GM03348 (cell line): Measurements from ENCODE around the gene RILPL1.
"Not testable (repeated sequence)": the region's sequence is repeated elsewhere in the genome, so short reads cannot be mapped to it uniquely, and the experiment has no call there.

Experiments
- DNase-seq: peaks from one replicate; pipeline ENCODE4 v3.0.0; 2012; ENCODE audit warnings: low spot score

The RILPL1 gene

DNA sequence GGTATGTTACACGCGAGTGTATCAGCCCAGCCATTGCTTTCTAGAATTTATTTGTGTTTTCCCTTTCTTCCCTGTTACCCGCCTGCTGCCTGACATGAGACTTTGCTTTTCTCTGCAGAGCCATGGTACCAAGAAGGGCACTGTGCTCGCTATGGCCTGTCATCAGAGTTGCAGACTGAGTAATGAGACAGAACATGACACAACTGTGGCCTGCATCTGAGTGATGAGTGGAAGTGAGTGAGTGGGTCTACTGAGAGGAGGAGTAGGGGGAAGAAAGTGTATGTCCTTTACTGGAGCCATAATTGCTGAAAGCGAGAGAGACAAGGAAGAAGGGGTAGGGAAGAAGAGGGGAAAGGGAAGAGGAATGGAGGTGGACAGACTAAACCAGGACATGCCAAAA, 2.9 kb downstream of the RILPL1 start:
- DNase-seq = no peak

DNA sequence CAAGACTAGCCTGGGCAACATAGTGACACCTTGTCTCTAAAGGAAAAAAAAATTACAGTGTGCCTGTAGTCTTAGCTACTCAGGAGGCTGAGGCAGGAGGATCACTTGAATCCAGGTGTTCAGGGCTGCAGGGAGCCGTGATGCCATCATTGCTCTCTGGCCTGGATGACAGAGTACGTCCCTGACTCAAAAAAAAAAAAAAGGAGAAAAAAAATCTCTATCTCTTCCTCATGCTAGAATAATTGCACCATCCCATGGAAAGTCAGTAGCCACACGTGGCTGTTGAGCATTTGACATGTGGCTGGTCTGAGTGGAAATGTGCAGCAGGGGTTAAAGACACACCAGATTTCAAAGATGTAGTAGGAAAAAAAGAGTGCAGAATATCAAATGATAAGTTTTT, 3.8 kb downstream of the RILPL1 start:
- DNase-seq = no peak

GRCh38 chr12:123528858-123529257, 4.7 kb downstream of the RILPL1 start:
- no peak for DNase-seq

GRCh38 chr12:123526542-123527080, 6.9 kb downstream of the RILPL1 start:
- DNase-seq = no peak

DNA sequence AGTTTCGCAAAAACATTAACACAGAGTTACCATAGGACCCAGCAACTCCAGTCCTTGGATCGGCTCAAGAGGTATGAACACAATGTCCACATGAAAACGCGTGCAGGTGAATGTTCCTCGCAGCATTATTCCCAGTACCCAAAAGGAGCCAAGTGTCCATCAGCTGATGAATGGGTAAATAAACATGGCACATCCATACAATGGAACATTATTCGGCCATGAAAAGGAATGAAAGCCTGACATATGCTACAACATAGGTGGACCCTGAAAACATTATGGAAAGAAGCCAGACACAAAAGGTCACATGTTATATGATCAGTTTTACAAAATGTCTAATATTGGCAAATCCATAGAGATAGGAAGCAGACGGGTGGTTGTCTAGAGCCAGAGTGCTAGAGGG, 9.1 kb downstream of the RILPL1 start:
- DNase-seq = no peak

DNA sequence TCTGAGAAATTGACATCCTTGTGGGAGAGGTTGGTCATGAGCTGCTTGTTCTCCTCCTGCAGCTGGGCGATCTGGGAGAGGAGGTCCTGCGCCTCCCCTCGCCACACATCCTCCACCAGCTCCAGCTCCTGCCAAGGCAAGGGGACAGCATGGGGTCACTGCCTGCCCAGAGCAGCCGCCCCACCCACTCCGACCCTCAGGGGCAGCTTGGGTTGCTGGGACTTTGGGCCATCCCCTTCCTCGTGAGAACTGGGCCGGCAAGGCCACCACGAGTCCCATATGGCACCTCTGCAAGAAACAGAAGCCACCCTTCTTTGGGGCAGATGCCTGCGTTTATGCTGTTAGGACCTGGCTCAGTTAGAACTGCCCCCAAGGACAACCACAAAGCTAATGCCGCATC, 10.0 kb downstream of the RILPL1 start:
- no peak for DNase-seq

GRCh38 chr12:123522164-123522563, 11.4 kb downstream of the RILPL1 start:
- DNase-seq = no peak

DNA sequence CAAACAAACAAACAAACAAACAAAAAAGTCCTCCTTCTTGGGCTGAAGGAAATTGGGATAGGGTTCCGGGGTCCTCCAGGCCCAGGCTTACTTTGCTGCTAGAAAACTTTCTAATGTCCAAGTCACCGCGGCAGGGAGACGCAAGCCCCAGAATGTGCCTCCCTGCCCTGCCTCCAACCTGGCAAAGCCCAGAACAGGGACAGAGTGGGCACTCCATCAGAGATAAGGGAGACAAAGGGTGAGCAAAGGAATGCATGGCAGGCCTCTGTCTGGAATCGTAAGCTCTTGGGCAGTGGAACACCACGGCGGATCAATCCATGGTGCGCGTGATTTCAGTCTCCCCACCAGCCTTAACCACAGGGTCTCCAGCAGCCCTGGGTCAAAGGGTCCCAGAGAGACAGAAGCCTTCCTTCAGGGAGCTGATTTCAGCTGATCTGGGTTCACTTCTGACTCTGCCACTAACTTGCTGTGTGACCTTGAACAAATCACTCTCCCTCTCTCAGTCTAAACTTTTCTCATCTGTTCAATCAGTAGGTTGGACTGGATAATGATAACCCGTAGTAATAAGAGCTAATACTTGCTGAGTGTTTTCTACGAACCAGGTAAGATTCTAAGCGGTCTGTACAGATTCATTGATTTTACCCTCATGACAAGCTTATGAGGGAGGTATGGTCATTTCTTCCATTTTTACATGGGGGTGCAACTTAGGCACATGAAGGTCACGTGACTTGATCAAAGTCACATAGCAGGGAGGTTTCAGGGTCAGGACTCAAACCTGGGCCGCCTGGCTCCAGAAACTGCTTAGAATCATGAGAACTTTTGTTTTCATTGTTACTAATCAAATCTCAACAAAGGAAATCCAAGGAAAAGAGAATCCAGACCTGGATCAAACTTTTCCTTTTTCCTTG, 12.7 kb downstream of the RILPL1 start:
- DNase-seq = no peak

GRCh38 chr12:123519141-123520001, 14.1 kb downstream of the RILPL1 start:
- DNase-seq = peak; percentile 30

- no peak for DNase-seq
These were observed 17.2 kb downstream of the RILPL1 start for GRCh38 chr12:123516216-123516780.

DNA sequence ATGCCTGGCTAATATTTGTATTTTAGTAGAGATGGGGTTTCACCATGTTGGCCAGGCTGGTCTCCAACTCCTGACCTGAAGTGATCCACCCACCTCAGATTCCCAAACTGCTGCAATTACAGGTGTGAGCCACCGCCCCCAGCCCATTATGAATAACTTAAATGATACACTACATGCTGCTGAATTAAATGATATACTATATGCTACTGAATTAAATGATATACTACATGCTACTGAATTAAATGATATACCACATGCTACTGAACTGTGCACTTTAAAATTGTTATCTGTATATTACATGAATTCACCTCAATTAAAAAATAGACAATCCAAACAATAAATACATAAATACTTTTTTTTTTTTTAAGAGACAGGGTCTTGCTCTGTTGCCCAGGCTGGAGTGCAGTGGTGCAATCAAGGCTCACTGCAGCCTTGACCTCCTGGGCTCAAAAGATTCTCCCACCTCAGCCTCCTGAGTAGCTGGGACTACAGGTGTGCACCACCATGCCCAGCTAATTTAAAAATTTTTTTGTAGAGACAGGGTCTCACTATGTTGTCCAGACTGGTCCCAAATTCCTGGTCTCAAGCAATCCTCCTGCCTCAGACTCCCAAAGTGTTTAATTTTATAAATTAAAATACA, 18.8 kb downstream of the RILPL1 start:
- DNase-seq = not testable (repeated sequence)

DNA sequence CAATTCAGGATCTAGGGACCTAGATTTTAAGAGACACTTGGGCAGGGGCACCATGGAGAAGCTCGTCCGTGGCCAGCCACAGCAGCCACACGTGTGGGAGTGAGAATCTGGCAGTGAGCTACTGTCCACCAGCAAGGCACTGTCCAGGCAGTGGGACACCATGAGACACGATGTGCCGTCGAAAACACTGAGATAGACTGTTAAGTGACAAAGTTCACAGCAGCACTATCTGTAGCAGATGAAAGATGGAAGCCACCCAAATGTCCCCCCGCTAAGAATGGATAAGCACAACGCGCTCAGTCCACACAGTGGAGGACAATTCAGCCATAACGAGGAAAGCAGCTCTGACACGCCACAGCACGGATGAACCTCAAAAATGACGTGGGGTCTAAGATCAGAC, 19.7 kb downstream of the RILPL1 start:
- DNase-seq = no peak

DNA sequence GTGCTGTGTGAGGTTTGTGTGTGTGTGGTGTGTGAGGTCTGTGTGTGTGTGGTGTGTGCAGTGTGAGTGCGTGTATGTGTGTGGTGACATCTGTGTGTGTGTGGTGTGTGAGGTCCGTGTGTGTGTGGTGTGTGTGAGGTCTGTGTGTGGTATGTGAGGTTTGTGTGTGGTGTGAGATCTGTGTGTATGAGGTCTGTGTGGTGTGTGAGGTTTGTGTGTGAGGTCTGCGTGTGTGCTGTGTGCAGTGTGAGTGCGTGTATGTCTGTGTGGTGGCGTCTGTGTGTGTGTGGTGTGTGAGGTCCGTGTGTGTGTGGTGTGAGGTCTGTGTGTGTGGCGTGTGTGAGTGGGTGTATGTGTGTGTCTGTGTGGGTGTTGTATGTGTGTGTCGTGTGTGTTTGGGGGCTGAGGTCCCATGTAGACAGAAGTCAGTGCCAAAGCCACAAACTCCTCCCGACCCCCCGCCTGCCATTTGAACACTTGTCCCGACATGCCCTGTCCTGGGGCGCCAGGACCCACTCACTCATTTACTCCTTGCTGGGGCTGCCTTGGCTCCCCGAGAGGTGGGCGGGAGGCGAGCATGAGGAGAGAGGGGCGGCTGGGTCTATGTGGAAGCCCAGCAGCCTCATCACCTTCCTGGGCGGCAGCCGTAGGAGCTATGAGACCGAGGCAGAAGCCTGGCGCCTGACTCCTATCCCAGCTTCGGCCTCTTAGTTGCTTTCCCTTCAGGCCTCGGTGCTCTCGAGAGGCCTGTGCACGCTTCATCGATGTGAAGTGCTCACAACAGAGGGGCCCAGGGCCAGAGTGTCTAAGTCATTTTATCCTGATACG, 20.5 kb downstream of the RILPL1 start:
- DNase-seq = no peak

DNA sequence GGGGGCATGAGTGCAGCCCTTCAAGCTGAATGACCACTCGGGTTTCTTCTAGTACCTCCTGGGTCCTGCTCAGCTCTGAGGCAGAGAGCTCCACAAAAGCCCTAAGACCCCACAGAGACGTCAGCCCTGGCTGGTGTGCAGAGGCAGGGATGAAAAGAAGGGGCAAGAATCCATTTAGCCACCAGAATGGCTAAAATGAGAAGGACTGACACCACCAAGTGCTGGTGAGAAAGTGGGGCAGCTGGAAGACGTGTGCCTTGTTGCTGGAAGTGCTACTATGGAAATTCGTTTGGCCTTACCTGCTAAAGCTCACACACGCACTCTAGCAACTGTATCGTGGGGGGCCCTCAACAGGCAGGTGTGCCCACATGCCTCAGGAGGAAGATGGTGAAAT, 26.7 kb downstream of the RILPL1 start:
- DNase-seq = no peak

GRCh38 chr12:123506059-123506842, 27.3 kb downstream of the RILPL1 start:
- no peak for DNase-seq

DNA sequence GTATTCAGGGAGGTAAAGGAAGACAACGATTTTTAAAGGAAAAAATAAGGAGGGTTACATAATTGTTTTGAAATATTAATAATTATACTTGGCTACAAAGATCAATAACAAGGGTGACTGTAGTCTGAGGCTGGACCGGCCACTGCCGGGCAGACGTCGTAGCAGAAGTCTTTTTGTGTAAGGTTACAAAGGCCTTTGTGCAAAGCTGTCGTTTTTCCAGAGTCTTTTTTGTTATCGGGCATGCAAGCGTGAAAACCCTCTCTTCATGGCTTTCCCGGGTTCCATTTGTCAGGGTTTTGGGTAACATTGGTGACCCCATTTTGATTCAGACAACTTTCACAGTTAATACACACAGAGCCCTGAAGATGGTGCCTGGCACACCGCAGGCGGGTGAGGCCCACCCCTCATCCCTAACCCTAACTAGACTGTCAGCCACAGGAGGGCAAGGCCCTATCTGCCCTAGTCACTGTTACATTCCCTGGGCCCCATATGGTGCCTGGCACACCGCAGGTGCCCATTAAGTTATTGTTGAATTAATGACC, 31.3 kb downstream of the RILPL1 start:
- no peak for DNase-seq

DNA sequence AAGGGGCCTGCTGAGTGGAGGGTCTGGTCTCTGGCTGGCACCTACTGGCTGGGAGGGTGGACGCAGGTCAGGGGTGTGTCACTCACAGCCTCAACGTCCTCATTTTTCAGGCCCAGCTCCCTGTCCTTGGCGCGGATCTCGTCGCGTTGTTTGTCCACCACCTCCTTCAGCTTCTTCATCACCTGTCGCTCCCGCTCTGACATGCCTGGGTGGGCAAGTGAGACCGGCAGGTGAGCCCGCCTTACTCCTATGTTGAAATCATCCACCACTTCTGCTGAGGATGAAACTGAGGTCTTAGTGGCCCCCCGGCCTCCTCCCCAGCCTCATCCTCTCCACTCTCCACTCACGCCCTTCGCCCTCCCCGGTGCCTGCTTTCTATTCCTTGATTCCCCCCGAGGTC, 34.2 kb downstream of the RILPL1 start:
- no peak for DNase-seq

GRCh38 chr12:123498126-123498825, 35.2 kb downstream of the RILPL1 start:
- DNase-seq = no peak

DNA sequence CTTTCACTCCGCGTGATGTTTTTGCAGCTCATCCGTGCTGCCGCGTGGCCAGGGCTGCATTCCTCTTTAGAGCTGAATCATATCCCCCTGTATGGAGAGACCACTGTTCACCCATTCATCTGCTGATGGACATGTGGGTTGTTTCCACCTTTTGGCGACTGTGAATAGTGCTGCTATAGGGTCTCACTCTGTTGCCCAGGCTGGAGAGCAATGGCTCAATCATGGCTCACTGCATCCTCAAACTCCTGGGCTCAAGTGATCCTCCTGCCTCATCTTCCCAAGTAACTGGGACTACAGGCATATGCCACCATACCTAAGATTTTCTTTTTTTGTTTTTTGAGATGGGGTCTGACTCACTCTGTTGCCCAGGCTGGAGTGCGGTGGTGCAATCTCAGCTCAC, 36.5 kb downstream of the RILPL1 start:
- DNase-seq = no peak
